GM18526 (cell line): Measurements from ENCODE around the gene UBASH3B.

Experiments
- POLR2A ChIP-seq: IDR thresholded peaks from 3 replicates; pipeline ENCODE4 v1.6.1; 2011; ENCODE audit not compliant: insufficient read length; ENCODE audit errors: extremely low read depth

UBASH3B gene

GRCh38 chr11:122833846-122834464 lies 178.4 kb downstream of the UBASH3B start:
- no peak for TF ChIP-seq POLR2A

GRCh38 chr11:122836916-122837315 lies 181.4 kb downstream of the UBASH3B start:
- no peak for TF ChIP-seq POLR2A

- TF ChIP-seq POLR2A = no peak
Measured at GRCh38 chr11:122837528-122838346, 182.2 kb downstream of the UBASH3B start.

GRCh38 chr11:122843281-122844141 lies 188.0 kb downstream of the UBASH3B start:
- TF ChIP-seq POLR2A = no peak

GRCh38 chr11:122847466-122847865 lies 191.9 kb downstream of the UBASH3B start:
- TF ChIP-seq POLR2A = no peak

- no peak for TF ChIP-seq POLR2A
Measured at GRCh38 chr11:122848186-122848585, 192.7 kb downstream of the UBASH3B start.

GRCh38 chr11:122850076-122850631 lies 194.6 kb downstream of the UBASH3B start:
- TF ChIP-seq POLR2A = no peak

GRCh38 chr11:122851366-122851966 lies 195.9 kb downstream of the UBASH3B start:
- TF ChIP-seq POLR2A = no peak

GRCh38 chr11:122852074-122852795 lies 196.7 kb downstream of the UBASH3B start:
- no peak for TF ChIP-seq POLR2A

- TF ChIP-seq POLR2A = no peak
Measured at GRCh38 chr11:122852796-122853160, 197.3 kb downstream of the UBASH3B start.

- no peak for TF ChIP-seq POLR2A
Measured at GRCh38 chr11:122853261-122853660, 197.7 kb downstream of the UBASH3B start.

GRCh38 chr11:122853971-122854446 lies 198.5 kb downstream of the UBASH3B start:
- TF ChIP-seq POLR2A = no peak

GRCh38 chr11:122861631-122862030 lies 206.1 kb downstream of the UBASH3B start:
- no peak for TF ChIP-seq POLR2A

GRCh38 chr11:122862091-122862490 lies 206.6 kb downstream of the UBASH3B start:
- no peak for TF ChIP-seq POLR2A
